ENCODE results near the gene LTBP2. TPM values are rescaled to one million over a fixed set of nuclear protein-coding genes. Genes with fewer than 3 reads are reported as not detected.
A peak's percentile ranks its signal among the peaks of the same experiment; 100 is the strongest.

LTBP2 gene
- total RNA-seq, 1 donor from 2014 or later, result 6.6 TPM

- FAIRE-seq (no peak), DNase-seq (ENCODE audit: low read depth) (no peak)
- Histone ChIP-seq H3K36me3 (ENCODE audit: control insufficient read depth, insufficient read depth, low read length) (no peaks in the 10 kb centered on the region), H3K4me3 (ENCODE audit: low read depth, low read length) (no peak overlapping the region), H3K27me3 (ENCODE audit: control insufficient read depth, insufficient read depth, low read length) (no peaks in the 10 kb centered on the region)
- no peak for TF ChIP-seq CTCF (IDR thresholded peaks at IDR 0.05; ENCODE audit: insufficient read depth, low read length, severe bottlenecking)
These were observed 33.9 kb upstream of the LTBP2 start for GRCh38 chr14:74645756-74646470.

DNA sequence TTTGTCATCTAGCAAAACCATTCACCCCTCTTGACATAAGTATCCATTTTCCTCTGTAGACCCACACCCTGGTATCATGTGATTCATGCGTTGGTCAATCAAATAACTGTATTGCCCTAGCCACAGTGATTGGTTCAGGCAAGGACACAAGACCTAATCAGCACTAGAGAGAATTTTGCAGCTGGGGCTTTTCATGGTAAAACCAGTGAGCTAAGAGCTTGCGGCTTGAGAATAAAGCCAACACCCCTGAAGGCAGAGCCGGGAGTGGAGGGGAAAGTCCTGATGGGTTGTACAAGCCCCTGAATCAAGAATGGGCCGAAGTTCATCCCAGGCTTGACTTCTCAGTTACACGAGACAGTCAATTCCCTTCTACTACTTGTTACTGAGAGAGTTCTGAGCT, 33.2 kb upstream of the LTBP2 start:
- H3K27me3 ChIP-seq (ENCODE audit: control insufficient read depth, insufficient read depth, low read length), result no peaks in the 10 kb centered on the region
- no peak for DNase-seq (ENCODE audit: low read depth)
- no peak for TF ChIP-seq CTCF (IDR thresholded peaks at IDR 0.05; ENCODE audit: insufficient read depth, low read length, severe bottlenecking)
- no peak overlapping the region for H3K4me3 ChIP-seq (ENCODE audit: low read depth, low read length)
- no peak for FAIRE-seq
- H3K36me3 ChIP-seq (ENCODE audit: control insufficient read depth, insufficient read depth, low read length), result no peaks in the 10 kb centered on the region

DNA sequence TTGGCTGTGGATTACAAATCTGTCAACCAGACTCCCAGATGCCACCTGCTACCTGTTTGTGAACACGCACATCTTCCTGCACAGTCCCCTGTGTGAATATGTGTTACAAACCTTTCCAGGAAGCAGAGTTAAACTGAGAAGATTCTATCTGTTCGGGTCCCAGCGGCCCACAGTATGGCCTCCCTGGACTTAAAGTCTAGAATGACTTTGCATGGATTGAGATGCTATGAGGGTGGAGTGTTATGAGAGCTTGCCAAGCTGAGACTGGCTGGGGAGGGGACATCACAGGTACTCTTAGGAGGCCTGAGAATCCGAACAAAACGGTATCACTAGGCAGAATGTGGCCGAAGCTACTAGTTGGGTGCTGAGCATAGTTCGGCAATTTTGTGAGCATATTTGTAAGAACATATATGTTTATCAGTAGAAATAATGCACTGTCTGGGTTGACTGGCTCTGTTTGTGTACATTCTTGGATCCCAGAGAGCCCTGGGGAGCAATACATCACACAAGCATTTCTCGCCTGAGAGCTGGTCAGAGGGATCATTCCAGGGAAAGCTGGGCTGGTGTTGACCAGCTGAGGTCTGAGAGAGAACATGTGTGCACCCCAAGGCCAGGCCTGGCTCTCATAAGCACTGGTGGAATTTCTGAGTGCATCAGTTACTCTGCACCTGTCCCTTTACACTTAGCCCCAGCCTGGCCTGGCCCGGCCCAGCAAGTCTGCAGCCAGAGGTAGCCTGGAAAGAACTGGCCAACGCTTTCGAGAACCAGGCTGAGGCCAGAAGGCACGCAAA, 29.8 kb upstream of the LTBP2 start:
- Histone ChIP-seq H3K36me3 (ENCODE audit: control insufficient read depth, insufficient read depth, low read length) (no peaks in the 10 kb centered on the region), H3K27me3 (ENCODE audit: control insufficient read depth, insufficient read depth, low read length) (no peaks in the 10 kb centered on the region), H3K4me3 (ENCODE audit: low read depth, low read length) (no peak overlapping the region)
- no peak for TF ChIP-seq CTCF (IDR thresholded peaks at IDR 0.05; ENCODE audit: insufficient read depth, low read length, severe bottlenecking)
- FAIRE-seq (no peak), DNase-seq (ENCODE audit: low read depth) (no peak)

- no peaks in the 10 kb centered on the region for H3K36me3 ChIP-seq (ENCODE audit: control insufficient read depth, insufficient read depth, low read length)
- FAIRE-seq, result no peak
- TF ChIP-seq CTCF (IDR thresholded peaks at IDR 0.05; ENCODE audit: insufficient read depth, low read length, severe bottlenecking), result no peak
These were observed 26.9 kb upstream of the LTBP2 start for GRCh38 chr14:74638966-74639365.

DNA sequence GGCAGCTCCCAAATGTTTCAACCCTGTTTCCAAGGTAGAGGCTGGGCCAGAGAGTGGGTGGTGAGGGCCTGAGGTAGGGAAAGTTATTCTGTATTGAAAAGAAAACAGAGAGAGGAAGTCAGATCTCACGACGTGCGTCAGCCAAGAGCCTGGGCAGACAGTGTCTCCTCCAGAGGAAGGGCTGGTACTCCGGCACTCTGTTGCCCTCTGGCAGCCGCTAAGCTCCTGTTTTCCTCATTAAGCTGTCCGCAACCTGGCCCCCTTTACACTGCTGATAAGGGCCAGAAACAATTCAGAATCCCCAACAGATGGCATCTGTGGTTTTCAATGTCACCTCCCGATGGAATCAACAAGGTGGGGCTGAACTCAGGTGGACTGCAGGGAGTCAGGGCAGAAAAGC, 26.0 kb upstream of the LTBP2 start:
- no peak for DNase-seq (ENCODE audit: low read depth)
- Histone ChIP-seq H3K36me3 (ENCODE audit: control insufficient read depth, insufficient read depth, low read length) (no peaks in the 10 kb centered on the region), H3K4me3 (ENCODE audit: low read depth, low read length) (no peak overlapping the region), H3K27me3 (ENCODE audit: control insufficient read depth, insufficient read depth, low read length) (no peaks in the 10 kb centered on the region)
- TF ChIP-seq CTCF (IDR thresholded peaks at IDR 0.05; ENCODE audit: insufficient read depth, low read length, severe bottlenecking), result no peak
- FAIRE-seq, result peak; percentile 60

More at GRCh38 chr14:74638966-74639365, 26.9 kb upstream of the LTBP2 start:
- no peak overlapping the region for H3K4me3 ChIP-seq (ENCODE audit: low read depth, low read length)
- no peak for DNase-seq (ENCODE audit: low read depth)
- no peaks in the 10 kb centered on the region for H3K27me3 ChIP-seq (ENCODE audit: control insufficient read depth, insufficient read depth, low read length)

All from bronchial epithelial cell (primary cell).